Measurements from ENCODE around the gene BACH2.

DNA sequence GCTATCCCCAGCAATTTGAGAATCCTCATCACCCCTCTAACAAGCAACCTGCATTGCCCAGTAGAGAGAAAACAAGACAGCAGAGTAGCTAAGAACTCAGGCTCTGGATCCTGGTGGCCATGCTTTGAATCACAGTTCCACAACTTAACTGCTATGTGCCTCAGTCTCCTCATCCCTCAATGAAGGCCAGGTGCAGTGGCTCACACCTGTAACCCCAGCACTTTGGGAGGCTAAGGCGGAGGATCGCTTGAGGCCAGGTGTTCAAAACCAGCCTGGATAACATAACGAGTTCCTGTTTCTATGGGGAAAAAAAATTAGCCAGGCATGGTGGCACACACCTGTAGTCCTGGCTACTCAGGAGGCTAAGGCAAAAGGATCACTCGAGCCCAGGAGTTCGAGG, 23.7 kb downstream of the BACH2 start:
- TF ChIP-seq SIN3A (IDR thresholded peaks at IDR 0.05; ENCODE audit: borderline replicate concordance, insufficient read depth, low read length) = no peak
- TF ChIP-seq, protein P1, sequence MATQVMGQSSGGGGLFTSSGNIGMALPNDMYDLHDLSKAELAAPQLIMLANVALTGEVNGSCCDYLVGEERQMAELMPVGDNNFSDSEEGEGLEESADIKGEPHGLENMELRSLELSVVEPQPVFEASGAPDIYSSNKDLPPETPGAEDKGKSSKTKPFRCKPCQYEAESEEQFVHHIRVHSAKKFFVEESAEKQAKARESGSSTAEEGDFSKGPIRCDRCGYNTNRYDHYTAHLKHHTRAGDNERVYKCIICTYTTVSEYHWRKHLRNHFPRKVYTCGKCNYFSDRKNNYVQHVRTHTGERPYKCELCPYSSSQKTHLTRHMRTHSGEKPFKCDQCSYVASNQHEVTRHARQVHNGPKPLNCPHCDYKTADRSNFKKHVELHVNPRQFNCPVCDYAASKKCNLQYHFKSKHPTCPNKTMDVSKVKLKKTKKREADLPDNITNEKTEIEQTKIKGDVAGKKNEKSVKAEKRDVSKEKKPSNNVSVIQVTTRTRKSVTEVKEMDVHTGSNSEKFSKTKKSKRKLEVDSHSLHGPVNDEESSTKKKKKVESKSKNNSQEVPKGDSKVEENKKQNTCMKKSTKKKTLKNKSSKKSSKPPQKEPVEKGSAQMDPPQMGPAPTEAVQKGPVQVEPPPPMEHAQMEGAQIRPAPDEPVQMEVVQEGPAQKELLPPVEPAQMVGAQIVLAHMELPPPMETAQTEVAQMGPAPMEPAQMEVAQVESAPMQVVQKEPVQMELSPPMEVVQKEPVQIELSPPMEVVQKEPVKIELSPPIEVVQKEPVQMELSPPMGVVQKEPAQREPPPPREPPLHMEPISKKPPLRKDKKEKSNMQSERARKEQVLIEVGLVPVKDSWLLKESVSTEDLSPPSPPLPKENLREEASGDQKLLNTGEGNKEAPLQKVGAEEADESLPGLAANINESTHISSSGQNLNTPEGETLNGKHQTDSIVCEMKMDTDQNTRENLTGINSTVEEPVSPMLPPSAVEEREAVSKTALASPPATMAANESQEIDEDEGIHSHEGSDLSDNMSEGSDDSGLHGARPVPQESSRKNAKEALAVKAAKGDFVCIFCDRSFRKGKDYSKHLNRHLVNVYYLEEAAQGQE (IDR thresholded peaks at IDR 0.05; ENCODE audit: insufficient read depth in 1 of 2, low read depth in 2 of 2, low read length in 2 of 2) = no peak
- TF ChIP-seq POLR2AphosphoS5 (IDR thresholded peaks at IDR 0.05; ENCODE audit: low read depth, low read length) = no peak

Measured in PFSK-1 (cell line).